ENCODE results near the gene INSM2. TPM values are rescaled to one million over a fixed set of nuclear protein-coding genes. Genes with fewer than 3 reads are reported as not detected.

INSM2 gene
- total and polyA plus RNA-seq, 2 of the 4 experiments (the other 2 are of a cell fraction), result not detected

- no CpG with 5 or more reads among the region's 8 CpGs for whole genome bisulfite sequencing, 2 experiments (ENCODE audit: extremely low coverage in 2 of 2, insufficient read length in 1 of 2)
- H3K4me3 ChIP-seq (ENCODE audit: insufficient read depth, low read depth, low read length), result no peak overlapping the region
- H3K4me1 ChIP-seq (ENCODE audit: control insufficient read depth, insufficient read depth, low read length), result no peaks in the 10 kb centered on the region
- no peak for DNase-seq
- in situ Hi-C loops (cut with MboI; ENCODE audit: low sequenced_read_pairs) (no loop called here), dilution Hi-C loops (cut with HindIII; ENCODE audit: low sequenced_read_pairs, unreplicated experiment) (no loop called here), intact Hi-C loops (cut with micrococcal nuclease) (no loop called here)
- H2BK15ac ChIP-seq (ENCODE audit: low read depth, low read length), result no peak overlapping the region
- H4K20me1 ChIP-seq (ENCODE audit: insufficient read depth, low read length), result no peaks in the 10 kb centered on the region
- H3K4ac ChIP-seq (ENCODE audit: low read depth, low read length), result no peak overlapping the region
- H4K5ac ChIP-seq (ENCODE audit: low read depth, low read length), result no peak overlapping the region
- H3K36me3 ChIP-seq (ENCODE audit: control insufficient read depth, insufficient read depth, low read length), result no peaks in the 10 kb centered on the region
- no peak overlapping the region for H3K56ac ChIP-seq (ENCODE audit: extremely low read depth, insufficient read depth, low read length)
- H3K9me1 ChIP-seq (ENCODE audit: insufficient read depth, low read length), result no peaks in the 10 kb centered on the region
- H3K14ac ChIP-seq (replicated peaks; ENCODE audit: low read depth, low read length), result no peak overlapping the region
- CTCF ChIA-PET, result interaction anchor here (0.6 kb wide), 1 partner anchor 10 kb away, joined by 4 read pairs; no protein-coding TSS in a partner anchor
- H3K27ac ChIP-seq (ENCODE audit: insufficient read depth, low read length), result no peak overlapping the region
- POLR2A ChIA-PET (ENCODE audit: unreplicated experiment), result no interaction called here
- H3K18ac ChIP-seq (ENCODE audit: low read depth, low read length), result no peak overlapping the region
- H2AFZ ChIP-seq (replicated peaks; ENCODE audit: low read length, poor library complexity), result no peak overlapping the region
- no peak overlapping the region for H4K8ac ChIP-seq (ENCODE audit: low read depth in 2 of 2, low read length in 2 of 2)
- H3K27me3 ChIP-seq (ENCODE audit: control insufficient read depth, insufficient read depth, low read length), result no peaks in the 10 kb centered on the region
- no peak overlapping the region for H2BK20ac ChIP-seq (ENCODE audit: low read depth, low read length)
- no peak overlapping the region for H3K23ac ChIP-seq (ENCODE audit: low read depth, low read length)
- no peak overlapping the region for H3K4me2 ChIP-seq (ENCODE audit: low read depth, low read length)
- no peak overlapping the region for H2BK120ac ChIP-seq (ENCODE audit: low read depth, low read length)
- no TSS peak for BruUV-seq (replicated peaks)
- H2BK5ac ChIP-seq (ENCODE audit: low read depth, low read length, poor library complexity, severe bottlenecking), result no peak overlapping the region
- H2AK9ac ChIP-seq (replicated peaks; ENCODE audit: low read depth, low read length, poor library complexity), result no peak overlapping the region
- no peak for ATAC-seq (ENCODE audit: low read depth)
- no peaks in the 10 kb centered on the region for H3K9me3 ChIP-seq (ENCODE audit: control insufficient read depth, insufficient read depth, low read length)
- no peaks in the 10 kb centered on the region for H3K79me1 ChIP-seq (ENCODE audit: low read depth in 1 of 2, low read length in 2 of 2)
- H4K91ac ChIP-seq (ENCODE audit: insufficient read depth, low read depth, low read length), result no peak overlapping the region
- H3K9ac ChIP-seq (ENCODE audit: low read depth, low read length), result no peak overlapping the region
- no peak for TF ChIP-seq POLR2A (IDR thresholded peaks at IDR 0.05; ENCODE audit: low read depth, low read length)
- no peak for TF ChIP-seq BHLHE40 (IDR thresholded peaks at IDR 0.05; ENCODE audit: low read depth, low read length)
- no peak for TF ChIP-seq RFX5 (IDR thresholded peaks at IDR 0.05; ENCODE audit: low read depth, low read length)
- H2AK5ac ChIP-seq (ENCODE audit: low read depth, low read length), result no peak overlapping the region
These were observed 37.6 kb downstream of the INSM2 start for GRCh38 chr14:35571598-35571997.
